GM18505 (cell line): ENCODE results near the gene UBXN11.
A peak's percentile ranks its signal among the peaks of the same experiment; 100 is the strongest.
"Not testable (repeated sequence)": the region's sequence is repeated elsewhere in the genome, so short reads cannot be mapped to it uniquely, and the experiment has no call there.

Experiments
- ATAC-seq: cut with Tn5 transposase; IDR thresholded peaks from one replicate; pipeline ENCODE4 v1.9.1; 2021; ENCODE audit not compliant: unreplicated experiment
- POLR2A ChIP-seq: IDR thresholded peaks from 4 replicates; pipeline ENCODE4 v1.6.1; 2011; ENCODE audit warnings: borderline replicate concordance; ENCODE audit not compliant: insufficient read depth, insufficient read length; ENCODE audit errors: extremely low read depth

UBXN11 gene

DNA sequence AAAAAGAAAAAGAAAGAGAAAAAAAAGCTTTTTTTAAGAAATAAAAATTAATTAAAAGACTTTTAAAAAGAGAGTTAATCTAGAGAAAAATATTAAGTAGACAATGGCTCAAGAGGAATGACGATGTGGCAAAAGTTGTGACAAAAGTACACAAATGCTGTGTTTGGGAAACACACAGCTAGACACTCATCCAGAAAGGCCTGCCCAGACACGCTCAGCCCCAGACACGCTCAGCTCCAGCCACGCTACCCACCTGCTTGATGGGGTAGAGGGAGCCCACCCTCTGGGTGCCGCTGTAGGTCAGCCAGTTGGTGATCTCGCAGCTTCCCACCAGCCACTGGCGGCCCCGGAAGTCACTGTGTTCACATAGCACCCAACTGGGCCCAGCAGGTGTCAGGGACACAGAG, 21.5 kb upstream of the UBXN11 start:
- ATAC-seq: no peak
- TF ChIP-seq POLR2A: no peak

GRCh38 chr1:26324550-26324949, 18.1 kb upstream of the UBXN11 start:
- no peak for ATAC-seq
- no peak for TF ChIP-seq POLR2A

- TF ChIP-seq POLR2A: no peak
- ATAC-seq: no peak
These were observed 16.9 kb upstream of the UBXN11 start for GRCh38 chr1:26323382-26323781.

DNA sequence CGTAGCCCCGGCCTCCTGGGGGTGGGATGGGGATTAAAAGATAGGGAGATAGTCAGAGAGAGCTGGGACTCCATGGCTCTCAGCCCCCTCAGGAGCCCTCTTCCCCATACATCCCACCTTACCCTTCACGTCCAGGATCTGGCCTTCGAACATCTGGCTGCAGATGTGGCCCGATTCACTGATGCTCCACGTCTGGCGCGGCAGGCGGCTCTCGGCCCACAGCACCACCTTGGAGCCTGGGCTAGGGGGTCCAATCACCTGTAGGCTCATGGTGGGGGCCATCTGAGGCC, 15.6 kb upstream of the UBXN11 start:
- no peak for ATAC-seq
- no peak for TF ChIP-seq POLR2A

GRCh38 chr1:26321315-26322041, 15.0 kb upstream of the UBXN11 start:
- ATAC-seq: peak; percentile 43
- TF ChIP-seq POLR2A: no peak

DNA sequence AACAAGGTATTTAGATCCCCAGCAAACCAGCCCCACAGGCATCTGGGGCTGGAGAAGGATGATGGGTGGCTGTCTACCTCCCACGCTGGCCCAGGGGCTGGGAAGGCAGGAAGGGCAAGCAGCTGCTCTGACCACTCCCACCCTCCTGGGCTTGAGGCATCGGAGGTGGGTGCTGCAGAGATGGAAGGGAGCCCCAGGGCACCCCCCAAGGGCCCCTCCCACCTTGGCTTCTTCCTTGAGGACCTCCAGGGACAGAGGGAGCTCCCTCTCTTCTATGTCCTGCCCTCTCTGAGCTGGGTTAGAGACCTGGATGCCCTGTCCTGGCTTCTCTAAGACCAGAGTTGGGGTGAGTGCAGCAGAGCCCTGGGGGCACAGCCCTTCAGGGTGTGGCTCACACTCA, 14.5 kb upstream of the UBXN11 start:
- peak; percentile 34 for TF ChIP-seq POLR2A
- ATAC-seq: no peak

GRCh38 chr1:26318338-26319064, 12.1 kb upstream of the UBXN11 start:
- no peak for ATAC-seq

DNA sequence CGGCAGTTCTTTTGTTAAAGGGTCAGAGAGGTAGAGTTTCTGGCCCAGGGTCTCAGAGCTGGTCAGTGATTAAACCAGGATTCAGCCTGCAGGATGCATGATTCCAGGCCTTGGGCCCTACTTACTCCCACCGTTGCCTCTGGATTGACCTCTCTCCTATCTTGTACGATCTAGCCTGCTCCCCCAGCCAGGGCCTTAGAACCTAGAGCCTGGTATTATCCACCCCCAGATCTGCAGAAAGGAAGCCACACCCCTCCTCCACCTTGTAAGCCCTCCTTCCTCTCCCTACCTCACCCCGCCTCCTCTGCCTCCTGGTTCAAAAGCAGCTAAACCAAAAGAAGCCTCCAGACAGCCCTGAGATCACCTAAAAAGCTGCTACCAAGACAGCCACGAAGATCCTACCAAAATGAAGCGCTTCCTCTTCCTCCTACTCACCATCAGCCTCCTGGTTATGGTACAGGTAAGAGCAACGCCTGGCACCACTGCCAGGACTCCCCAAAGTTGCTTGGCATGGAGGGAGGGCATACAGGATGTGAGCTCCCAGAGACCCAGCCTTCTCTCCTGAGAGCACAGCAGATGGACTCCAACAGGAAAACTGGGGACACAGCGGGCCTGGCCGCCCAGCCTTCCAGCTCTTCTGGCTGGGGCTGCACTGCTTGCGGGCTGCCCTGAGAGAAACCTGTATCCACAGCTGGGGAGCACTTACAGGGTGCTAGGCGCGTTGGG, 11.3 kb upstream of the UBXN11 start, which contains the start of gene CD52:
CD52 (plus strand) TSS at position 347 of the 726 bp plus-strand sequence; CDS start at position 407, 60 bp downstream.
- no peak for ATAC-seq
- TF ChIP-seq POLR2A: peak; percentile 91

More at GRCh38 chr1:26318338-26319064, 12.1 kb upstream of the UBXN11 start:
- TF ChIP-seq POLR2A: peak; percentile 42

GRCh38 chr1:26317146-26317545, 10.7 kb upstream of the UBXN11 start:
- no peak for ATAC-seq
- TF ChIP-seq POLR2A: no peak

DNA sequence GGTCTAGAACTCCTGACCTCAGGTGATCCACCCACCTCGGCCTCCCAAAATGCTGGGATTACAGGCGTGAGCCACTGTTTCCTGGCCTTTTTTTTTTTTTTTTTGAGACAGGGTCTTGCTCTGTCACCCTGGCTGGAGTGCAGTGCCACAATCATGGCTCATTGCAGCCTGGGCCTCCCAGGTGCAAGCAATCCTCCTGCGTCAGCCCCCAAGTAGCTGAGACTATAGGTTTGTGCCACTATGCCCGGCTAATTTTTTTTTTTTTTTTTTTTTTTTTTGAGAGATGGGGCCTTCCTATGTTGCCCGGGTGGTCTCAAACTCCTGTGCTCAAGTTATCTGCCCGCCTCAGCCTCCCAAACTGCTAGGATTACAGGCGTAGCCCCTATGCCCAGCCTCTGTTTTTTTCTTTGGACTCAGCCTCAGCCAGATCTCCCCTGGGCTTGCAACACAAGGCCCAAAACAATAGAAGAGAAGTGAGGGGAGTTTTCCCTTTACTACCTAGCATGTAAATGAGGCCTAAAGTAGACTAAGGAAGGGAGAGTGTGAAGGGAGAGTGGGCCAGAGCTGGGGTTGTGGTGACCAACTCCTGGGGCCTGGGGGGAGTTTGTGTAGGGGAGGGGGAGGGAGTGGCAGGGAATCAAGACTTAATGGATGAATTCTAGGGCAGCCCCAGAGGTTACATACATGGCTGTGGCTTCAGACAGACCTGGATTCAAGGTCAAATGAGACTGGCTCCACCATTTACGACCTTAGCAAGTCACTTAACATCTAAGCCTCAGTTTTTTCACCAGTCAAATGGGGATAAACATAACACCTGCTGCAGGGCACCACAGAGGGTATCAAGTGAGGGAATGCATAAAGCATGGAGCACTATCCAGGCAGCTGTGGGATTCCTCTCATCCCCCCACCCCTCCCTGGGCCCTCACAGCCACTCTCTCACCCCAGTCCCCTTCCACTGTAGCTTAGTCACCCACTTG, 9.7 kb upstream of the UBXN11 start:
- ATAC-seq: no peak
- TF ChIP-seq POLR2A: no peak

GRCh38 chr1:26314501-26314900, 8.1 kb upstream of the UBXN11 start:
- no peak for ATAC-seq
- no peak for TF ChIP-seq POLR2A

- ATAC-seq: not testable (repeated sequence)
These were observed 1.8 kb upstream of the UBXN11 start for GRCh38 chr1:26307966-26308899.

- ATAC-seq: no peak
- no peak for TF ChIP-seq POLR2A
These were observed 936 bp upstream of the UBXN11 start for GRCh38 chr1:26307363-26307781.
